Stimulated activated CD4-positive, alpha-beta T cell treated with anti-CD3 and anti-CD28 coated beads, Interleukin-2, amount 100 ng/mL, for 24 hours (primary cell): ENCODE results near the gene STARD3NL.

Source experiments
- DNase-seq, 2 donors: peaks; one replicate each; pipeline ENCODE4 v3.0.0-alpha.2; 2020

The STARD3NL gene

DNA sequence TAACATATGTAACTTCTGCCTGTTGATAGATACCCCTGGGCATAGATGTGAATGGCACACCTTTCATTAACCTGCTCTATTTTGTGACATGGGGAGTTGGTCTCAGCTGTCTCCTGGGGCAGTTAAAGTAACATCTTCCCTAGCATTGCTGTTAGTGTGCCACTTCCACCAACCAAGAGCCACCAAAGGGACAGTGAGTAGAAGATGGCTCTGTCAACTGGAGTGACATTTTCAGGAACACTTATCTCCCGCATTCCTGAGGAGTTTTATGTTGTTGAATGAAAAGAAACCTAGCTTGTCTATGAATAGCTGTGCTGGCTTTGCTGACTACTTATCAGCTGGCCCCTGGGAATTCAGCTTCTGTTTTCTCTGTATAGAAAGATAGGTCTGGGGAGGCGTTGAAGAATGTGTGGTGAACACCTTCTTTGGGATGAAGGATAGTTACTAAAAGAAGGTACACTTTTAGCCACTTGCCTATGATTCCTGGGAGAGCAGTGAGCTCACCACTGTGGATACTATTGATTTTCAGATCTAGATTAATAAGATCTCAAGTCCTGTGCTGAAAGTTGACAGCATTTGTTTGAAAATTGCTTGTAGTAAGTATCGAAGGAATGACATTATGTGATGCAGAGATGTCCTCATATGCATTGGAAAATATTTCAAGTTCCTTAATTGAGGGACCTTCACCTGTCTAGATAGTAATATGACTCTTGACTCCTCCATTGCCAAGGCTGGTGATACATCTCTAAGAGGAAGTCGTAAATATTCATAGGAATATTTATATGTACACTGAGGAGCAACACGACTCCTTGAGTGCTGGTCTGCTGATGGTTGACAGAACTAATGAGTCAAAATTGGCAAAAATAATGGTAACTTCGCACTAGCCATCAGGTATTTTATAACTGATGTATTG lies 7.6 kb downstream of the STARD3NL start:
- no peak for DNase-seq

- DNase-seq: no peak
These were observed 8.7 kb downstream of the STARD3NL start for GRCh38 chr7:38186593-38187314.

DNA sequence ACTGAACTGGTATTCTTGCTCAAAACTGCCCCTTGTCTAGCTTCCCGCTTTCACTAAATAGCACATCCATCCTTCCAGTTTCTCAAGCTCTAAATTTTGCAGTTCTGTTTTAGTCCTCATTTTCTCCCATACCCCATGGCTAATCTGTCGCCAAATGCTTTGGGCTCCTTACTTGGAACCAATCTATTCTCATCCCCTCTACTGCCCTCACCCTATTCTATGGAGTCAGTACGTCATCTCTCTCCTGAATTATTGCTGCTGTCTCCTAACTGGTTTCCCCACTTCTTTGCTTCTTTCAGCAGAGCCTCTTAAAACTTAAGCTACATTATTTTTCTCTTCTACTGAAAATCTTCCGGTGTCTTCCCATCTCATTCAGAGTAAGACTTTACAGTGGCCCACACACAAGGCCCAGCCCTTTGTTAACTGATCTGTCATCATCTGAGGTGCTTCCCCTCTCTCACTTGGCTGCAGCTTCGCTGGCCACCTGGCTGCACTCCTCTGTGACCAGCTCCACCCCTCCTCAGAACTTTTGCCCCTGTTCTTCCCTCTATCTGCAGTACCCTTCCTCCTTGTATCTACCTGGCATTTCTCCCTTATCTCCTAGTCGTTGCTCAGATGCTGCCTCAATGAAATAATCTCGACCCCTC lies 9.9 kb downstream of the STARD3NL start:
- no peak for DNase-seq

DNA sequence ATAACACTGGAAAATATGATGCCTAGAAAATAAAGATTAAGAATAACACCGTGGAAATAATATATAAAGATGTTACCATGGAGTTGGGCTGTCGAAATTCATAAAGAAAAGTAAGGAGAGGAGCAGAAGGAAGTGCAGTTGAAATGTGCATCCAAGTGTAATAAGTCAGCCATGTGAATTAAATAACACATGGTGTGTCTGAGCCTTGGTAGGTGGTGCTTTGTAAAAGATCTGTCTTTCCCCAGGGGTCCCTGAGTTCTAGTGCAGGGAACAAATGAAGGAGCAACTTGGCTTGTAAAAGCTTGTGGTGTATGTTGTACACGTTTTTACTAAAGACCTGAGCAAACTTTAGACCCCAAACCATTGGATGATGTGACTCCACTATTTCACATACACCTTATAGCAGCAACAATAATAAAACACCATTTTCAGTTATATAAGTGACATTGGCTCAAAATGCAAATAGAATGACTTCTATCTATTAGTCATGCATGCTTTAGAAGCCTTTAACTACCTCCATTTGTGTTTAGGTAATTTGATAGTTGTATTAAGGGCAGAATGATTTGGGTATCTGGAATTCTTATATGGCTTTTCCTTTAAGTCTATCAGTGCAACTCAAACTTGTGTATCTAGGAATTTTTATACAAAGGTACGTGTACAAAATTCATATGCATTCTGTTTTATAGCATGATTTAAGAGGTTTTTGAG lies 11.3 kb downstream of the STARD3NL start:
- DNase-seq: no peak

DNA sequence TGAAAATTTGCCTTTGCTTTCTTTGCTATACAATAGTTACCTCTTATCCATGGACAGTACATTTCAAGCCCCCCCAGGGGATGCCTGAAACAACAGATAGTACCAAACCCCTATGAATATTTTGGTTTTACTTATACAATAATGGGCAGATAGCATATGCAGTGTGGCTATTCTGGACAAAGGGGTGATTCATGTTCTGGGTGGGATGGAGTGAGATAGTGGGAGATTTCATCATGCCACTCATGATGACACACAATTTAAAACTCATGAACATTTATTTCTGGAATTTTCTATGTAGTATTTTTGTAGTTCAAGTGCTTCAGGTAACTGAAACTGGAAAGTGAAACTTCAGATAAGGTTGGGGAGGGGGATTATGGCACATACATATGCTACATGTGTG lies 12.0 kb downstream of the STARD3NL start:
- no peak for DNase-seq

DNA sequence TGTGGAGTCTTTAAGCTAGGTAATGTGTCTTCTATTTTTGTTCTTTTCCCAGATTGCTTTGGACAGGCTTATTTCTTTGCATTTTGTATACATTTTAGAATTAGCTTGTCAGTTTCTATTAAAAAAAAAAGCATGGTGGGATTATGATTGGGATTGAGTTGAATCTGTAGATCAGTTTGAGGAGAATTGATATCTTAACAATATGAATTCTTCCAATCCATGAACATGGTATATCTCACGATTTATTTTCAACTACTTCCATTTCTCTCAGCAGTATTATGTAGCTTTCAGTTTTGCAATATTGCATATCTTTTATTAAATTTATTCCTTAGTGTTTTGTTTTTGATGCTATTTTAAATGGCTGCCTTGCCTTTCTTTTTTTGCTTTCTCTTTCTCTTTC lies 13.7 kb downstream of the STARD3NL start:
- no peak for DNase-seq

- no peak for DNase-seq
These were observed 14.3 kb downstream of the STARD3NL start for GRCh38 chr7:38192327-38192726.

DNA sequence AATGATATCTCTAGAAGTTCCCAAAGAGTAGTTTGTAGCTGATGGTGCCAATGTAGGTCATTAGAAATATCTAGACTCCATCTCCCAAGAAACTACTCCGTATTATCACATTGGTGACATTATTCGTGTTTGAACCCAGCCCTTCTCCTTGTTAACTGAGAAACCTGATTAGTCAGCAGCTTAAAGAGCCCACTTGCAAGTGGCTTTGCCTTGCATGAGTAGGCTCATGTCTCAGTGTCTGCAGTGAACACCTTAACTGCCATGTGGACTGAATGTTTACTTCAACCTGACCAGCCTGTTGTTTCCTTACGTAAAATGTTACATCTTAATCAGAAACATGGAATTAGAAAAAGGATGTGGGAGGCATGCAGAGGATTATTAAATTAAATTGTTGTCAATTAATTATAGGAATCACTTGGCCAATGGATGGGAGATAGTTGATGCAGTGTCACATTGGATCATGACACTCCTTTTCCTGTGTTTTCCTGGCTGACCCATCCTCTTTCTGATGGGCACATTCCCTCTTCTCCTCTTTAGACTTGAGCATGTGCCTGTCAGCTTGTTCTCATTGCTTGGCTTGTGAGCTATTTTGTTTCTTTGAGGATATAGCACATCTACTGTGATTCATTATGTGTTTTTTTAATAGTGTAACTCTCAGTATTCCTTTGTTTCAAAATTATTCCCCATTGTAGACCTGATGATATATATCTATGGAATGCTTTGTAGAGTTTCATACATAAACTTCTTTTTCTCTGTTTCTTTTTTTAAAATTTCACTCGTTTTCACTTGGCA lies 18.0 kb downstream of the STARD3NL start:
- DNase-seq: no peak

DNA sequence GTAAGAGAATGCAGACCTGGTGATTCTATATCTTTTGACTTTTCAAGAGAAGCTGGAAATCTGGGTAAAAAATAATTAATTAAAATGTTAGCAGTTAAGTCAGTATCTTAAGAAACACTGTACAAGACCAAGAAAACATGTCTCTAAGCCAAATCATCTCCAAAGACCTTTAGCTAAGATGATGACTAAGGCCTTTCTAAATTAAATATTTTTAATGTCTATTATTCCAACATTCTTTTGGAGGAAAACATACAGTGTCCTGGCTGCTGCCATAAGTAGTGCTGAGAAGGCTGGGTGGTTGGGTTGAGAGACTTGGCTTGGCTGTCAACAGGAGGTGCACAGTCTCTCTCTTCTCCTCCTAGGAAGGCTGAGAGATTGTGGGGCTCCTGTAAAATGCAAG lies 20.3 kb downstream of the STARD3NL start:
- no peak for DNase-seq

GRCh38 chr7:38199154-38199553 lies 21.1 kb downstream of the STARD3NL start:
- DNase-seq: no peak

DNA sequence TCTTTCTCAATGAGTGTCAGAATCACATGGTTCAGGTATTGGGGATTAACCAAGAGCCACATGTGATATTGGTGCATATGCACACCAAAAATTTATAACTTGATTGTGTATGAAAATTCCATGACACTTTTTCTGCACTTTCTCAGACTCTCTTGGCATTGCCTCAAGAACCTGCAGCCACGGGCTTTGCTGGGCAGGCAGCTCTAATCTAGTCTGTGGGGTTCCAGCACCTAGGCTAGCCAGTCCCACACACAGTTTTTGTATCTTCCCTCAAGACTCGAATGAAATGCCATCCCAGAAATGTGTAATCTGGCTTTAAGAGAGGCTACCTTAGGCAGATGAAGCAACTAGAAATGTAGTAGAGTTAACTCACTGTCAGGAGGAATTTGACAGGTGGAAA lies 21.7 kb downstream of the STARD3NL start:
- no peak for DNase-seq

- DNase-seq: no peak
These were observed 28.0 kb downstream of the STARD3NL start for GRCh38 chr7:38206071-38206470.

DNA sequence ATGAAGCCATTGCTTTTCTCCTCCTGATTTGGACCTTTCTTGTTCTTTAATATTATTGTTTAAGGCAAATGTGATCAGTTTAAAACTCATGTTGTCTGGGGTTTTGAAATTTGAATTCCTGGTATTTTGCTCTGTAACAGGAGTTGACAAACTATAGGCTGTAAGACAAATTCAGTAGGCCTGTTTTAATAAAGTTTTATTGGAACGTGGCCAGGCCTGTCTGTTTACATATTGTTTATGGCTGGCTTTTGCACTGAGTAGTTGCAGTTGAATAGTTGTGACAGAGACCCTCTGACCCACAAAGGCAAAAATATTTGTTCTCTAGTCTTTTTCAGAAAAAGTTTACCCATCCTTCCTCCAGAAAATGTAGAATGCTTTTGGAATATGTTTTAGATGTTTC lies 29.8 kb downstream of the STARD3NL start:
- no peak for DNase-seq

- no peak for DNase-seq
These were observed 33.4 kb downstream of the STARD3NL start for GRCh38 chr7:38211486-38211885.

DNA sequence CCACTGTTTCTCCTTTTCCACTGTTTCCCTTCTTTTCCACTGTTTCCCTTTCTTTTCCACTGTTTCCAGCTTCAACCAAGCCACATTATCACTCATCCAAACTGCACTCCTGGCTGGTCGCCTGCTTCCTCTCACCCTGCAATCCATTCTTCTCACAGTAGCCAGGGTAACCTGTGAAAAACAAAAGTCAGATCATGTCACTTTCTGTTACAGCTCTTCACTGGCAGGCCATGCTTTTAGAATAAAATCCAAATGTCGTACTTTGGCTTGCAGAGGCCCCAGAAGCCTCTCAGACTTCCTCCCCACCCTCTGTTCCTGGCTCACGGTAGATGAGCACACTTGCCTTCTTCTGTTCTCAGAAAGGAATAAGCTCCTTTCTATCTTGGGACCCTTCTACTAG lies 33.9 kb downstream of the STARD3NL start:
- no peak for DNase-seq

- DNase-seq: no peak
These were observed 37.1 kb downstream of the STARD3NL start for GRCh38 chr7:38215115-38215514.

DNA sequence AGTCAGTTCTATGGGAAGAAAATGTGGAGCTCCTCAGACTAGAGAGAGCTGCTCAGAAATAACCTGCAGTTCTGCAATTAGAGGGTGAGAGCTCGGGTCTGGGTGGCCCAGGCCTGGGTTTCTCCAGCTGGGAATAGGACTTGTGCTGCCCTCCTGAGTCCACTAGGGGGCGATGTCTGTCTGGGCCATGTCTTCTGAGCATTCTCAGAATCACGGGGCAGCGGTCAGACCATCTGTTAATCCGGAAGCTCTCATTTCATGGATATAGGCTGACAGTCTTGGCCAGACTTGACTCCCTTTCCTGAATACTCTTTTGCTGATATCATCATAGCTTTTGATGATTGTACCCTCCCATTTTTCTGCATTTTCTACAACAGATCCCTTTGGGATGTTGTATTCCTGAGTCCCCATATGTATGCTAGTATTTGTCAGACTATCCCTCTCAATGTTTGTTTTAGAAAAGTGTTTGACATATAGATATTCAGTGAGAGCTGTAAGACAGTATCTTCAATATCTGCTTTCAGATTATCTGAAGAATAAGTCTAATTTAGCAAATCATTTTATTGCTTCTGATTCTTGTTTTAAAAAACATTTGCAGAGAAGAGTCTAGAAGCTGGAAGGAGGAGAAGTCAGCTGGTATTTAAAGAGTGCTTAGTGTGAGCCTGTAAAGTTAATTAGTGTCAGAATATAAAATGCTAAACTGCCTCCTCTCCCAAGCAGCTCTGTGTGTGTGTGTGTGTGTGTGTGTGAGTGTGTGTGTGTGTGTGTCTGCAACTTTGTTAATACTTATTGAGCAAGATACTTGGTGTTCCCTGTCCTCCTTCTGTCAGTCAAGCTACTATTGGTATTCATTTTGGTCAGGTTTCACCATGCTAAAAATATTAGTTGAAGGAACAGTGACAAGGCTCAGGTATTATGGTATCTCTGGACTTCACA lies 38.0 kb downstream of the STARD3NL start:
- peak; percentile 72 to 75 for DNase-seq

GRCh38 chr7:38217672-38218071 lies 39.6 kb downstream of the STARD3NL start:
- DNase-seq: no peak

DNA sequence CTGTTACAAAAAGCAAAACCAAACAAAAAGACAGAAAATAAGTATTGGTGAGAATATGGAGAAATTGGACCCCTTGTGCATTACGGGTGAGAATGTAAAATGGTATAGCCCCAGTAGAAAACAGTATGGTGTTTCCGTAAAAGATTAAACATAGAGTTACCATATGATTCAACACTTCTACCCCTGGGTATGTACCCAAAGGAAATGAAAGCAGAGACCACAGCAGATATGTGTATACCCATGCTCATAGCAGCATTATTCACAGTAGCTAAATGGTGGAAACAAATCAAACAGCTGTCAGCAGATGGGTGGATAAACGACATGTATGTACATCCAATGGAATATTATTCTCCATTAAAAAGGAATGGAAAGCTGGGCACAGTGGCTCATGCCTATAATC lies 42.4 kb downstream of the STARD3NL start:
- DNase-seq: no peak

- DNase-seq: no peak
These were observed 44.5 kb downstream of the STARD3NL start for GRCh38 chr7:38222481-38223096.

DNA sequence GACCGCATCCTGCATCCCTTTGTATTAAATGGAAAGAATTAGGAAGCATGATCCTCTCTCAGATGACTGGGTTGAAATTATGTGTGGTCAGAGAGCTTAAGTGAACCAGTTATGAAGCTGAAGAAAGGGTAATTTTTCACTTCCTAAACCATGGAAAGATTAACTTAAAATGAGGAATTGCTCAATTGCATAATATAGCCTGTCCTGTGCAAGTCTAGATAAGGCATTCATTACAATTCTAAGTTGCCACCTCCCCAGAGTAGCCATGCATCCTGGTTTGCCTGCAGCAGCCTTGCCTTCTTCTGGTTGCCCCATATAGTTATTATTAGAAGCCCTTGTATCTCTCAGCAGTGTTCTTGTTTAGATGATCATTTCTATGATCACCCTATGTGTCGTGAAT lies 45.3 kb downstream of the STARD3NL start:
- DNase-seq: no peak
